GM23248 (cell line): ENCODE measurements around the gene POFUT2. TPM values are rescaled to one million over a fixed set of nuclear protein-coding genes. Genes with fewer than 3 reads are reported as not detected.

Experiments
- DNase-seq: peaks from one replicate; pipeline ENCODE4 v3.0.0-alpha.2; 2015
- H2AFZ ChIP-seq: fragments of 200-600 bp; sonication (generic); 2 replicates; pipeline ENCODE4 v1.6.1; 2016; ENCODE audit warnings: antibody characterized with exemption
- H3F3A ChIP-seq: fragments of 200-600 bp; sonication (generic); 2 replicates; pipeline ENCODE4 v1.6.1; 2016; ENCODE audit warnings: mild to moderate bottlenecking, antibody characterized with exemption, mixed run types; ENCODE audit not compliant: insufficient read depth
- H3K27ac ChIP-seq: fragments of 200-600 bp; sonication (generic); 2 replicates; pipeline ENCODE4 v1.5.1; 2016; ENCODE audit warnings: mild to moderate bottlenecking
- H3K27me3 ChIP-seq: fragments of 200-600 bp; sonication (generic); replicated peaks from 2 replicates; pipeline ENCODE4 v1.6.1; 2016; ENCODE audit warnings: mild to moderate bottlenecking; ENCODE audit not compliant: insufficient read depth
- H3K36me3 ChIP-seq: fragments of 200-600 bp; sonication (generic); 2 replicates; pipeline ENCODE4 v1.6.1; 2016; ENCODE audit warnings: low read depth, mild to moderate bottlenecking
- H3K4me1 ChIP-seq: fragments of 200-600 bp; sonication (generic); 2 replicates; pipeline ENCODE4 v1.6.1; 2016; ENCODE audit warnings: mild to moderate bottlenecking; ENCODE audit not compliant: insufficient read depth
- H3K4me2 ChIP-seq: fragments of 200-600 bp; sonication (generic); one replicate; pipeline ENCODE4 v1.6.1; 2016; ENCODE audit warnings: mild to moderate bottlenecking; ENCODE audit not compliant: unreplicated experiment
- H3K4me3 ChIP-seq: fragments of 200-600 bp; sonication (generic); 2 replicates; pipeline ENCODE4 v1.5.1; 2016; ENCODE audit warnings: mild to moderate bottlenecking
- H3K79me2 ChIP-seq: fragments of 200-600 bp; sonication (generic); 2 replicates; pipeline ENCODE4 v1.6.1; 2016; ENCODE audit warnings: mild to moderate bottlenecking; ENCODE audit not compliant: insufficient read depth
- H3K9ac ChIP-seq: fragments of 200-600 bp; sonication (generic); 2 replicates; pipeline ENCODE4 v1.6.1; 2016; ENCODE audit warnings: mild to moderate bottlenecking
- H3K9me2 ChIP-seq: fragments of 200-600 bp; sonication (generic); 2 replicates; pipeline ENCODE4 v1.6.1; 2016; ENCODE audit warnings: mixed run types, mild to moderate bottlenecking, moderate library complexity; ENCODE audit not compliant: insufficient read depth
- H3K9me3 ChIP-seq: fragments of 200-600 bp; sonication (generic); one replicate; pipeline ENCODE4 v1.6.1; 2017; ENCODE audit warnings: low read depth
- H4K20me1 ChIP-seq: fragments of 200-600 bp; sonication (generic); 2 replicates; pipeline ENCODE4 v1.6.0; 2016; ENCODE audit not compliant: insufficient read depth
- EZH2 ChIP-seq: fragments of 200-600 bp; sonication (generic); IDR thresholded peaks from 2 replicates; pipeline ENCODE4 v1.6.1; 2018; ENCODE audit warnings: antibody characterized with exemption, mild to moderate bottlenecking; ENCODE audit not compliant: insufficient read depth, poor library complexity, severe bottlenecking
- EZH2phosphoT487 ChIP-seq: fragments of 200-600 bp; sonication (generic); IDR thresholded peaks from 2 replicates; pipeline ENCODE4 v1.6.1; 2018; ENCODE audit warnings: antibody characterized with exemption, moderate library complexity, mild to moderate bottlenecking, low read depth; ENCODE audit not compliant: insufficient read depth
- WGBS, 2 experiments: methylation state at CpG; one replicate each; pipeline ENCODE4 v1.1.6; 2015 to 2017; ENCODE audit warnings: low lambda C conversion rate in 2 of 2, low coverage in 1 of 2; ENCODE audit errors: missing lambda C conversion rate in 2 of 2; 5-methylcytosine and 5-hydroxymethylcytosine counted together
- in situ Hi-C: fragments of 300-500 bp; cut with MboI; formaldehyde crosslinking; loops from 2 replicates; pipeline ENCODE4 v1.15.0; 2020
- polyA plus RNA-seq: library from polyadenylated mRNA; unstranded; fragments of >200 nt; fragmentation: Nextera tagmentation; extraction: Ambion mirVana; gene quantifications from 2 replicates; pipeline ENCODE4 v1.2.1, GENCODE V29; 2016
- total RNA-seq: library from RNA; depleted of rRNA; stranded (reverse); fragments of >200 nt; shearing (Covaris generic); gene quantifications from 2 replicates; pipeline ENCODE4 v1.2.3, GENCODE V29; 2014

POFUT2 gene
- total and polyA plus RNA-seq, 2 experiments from 2014 or later, result 30.1 to 48.2 TPM

DNA sequence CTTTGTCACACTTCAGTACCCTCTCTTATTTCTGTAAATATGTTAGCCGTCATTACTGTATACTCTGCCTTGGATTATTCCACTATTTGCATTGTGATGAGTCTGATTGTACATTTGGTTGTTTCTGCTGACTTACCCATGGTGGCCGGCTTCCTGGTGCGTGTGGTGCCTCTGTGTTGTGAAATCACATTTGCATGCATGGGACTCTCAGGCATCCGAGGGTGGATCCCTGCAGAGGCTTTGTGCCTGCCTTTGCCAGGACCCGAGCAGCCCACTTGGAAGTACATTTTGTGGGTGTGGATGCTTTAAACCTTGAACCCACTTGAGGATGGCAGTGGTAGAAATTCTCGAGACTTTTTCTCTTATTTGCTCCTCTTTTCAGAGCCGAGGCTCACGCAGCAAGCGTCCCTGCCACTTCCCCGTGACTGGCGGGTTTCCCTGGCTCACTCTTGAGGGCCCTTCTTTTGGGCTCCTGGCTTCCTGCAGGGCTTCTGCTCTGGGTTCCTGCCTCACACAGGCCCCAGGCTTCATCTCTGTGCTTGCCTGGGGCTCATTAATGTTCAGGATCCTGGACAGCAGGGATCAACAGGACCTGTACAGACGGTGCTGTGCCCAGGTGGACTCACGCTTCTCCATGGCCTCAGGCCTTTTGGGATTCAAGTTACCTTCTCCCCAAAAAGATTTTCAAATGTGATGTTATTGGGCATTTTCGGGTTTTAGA is 36.6 kb downstream of the POFUT2 start:
- 77 to 78% methylated on average over 14 of the region's 14 CpGs for WGBS, 2 experiments
- H3K27me3 ChIP-seq, result peaks cover 5% of the 10 kb centered on the region; the same call in 1 of the 2 replicates
- H3K9ac ChIP-seq, result no peak overlapping the region
- in situ Hi-C loops, result no loop called here
- H3K9me3 ChIP-seq, result no peaks in the 10 kb centered on the region
- H4K20me1 ChIP-seq, result no peaks in the 10 kb centered on the region
- no peaks in the 10 kb centered on the region for H3K36me3 ChIP-seq
- H3K9me2 ChIP-seq, result no peaks in the 10 kb centered on the region
- H3K4me1 ChIP-seq, result peaks cover 8% of the 10 kb centered on the region
- H3K4me3 ChIP-seq, result no peak overlapping the region
- H3K79me2 ChIP-seq, result no peaks in the 10 kb centered on the region
- H3K27ac ChIP-seq, result no peak overlapping the region
- H3F3A ChIP-seq, result no peaks in the 10 kb centered on the region
- no peak overlapping the region for H2AFZ ChIP-seq
- DNase-seq, result no peak
- no peak overlapping the region for H3K4me2 ChIP-seq
- TF ChIP-seq EZH2phosphoT487 (no peak), EZH2 (no peak)

DNA sequence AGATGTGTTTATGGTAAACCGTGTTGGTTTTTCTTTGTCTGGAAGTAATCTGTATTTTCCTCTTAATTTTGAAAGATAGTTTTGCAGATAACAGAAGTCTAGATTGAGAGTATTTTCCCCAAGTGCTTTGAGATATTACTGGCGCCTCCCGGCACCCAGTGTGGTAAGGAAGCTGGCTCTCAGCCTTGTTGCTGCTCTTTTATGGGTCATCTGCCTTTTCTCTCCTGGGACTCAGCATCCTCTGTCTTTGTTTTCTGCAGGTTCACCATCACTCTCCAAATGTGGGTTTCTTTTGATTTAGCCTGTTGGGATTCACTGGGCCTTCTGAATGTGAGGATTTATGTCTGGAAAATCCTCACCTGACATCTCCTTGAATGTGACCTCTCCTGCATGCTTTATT is 37.4 kb downstream of the POFUT2 start:
- H3K4me1 ChIP-seq, result peaks cover 8% of the 10 kb centered on the region
- no peak overlapping the region for H3K27ac ChIP-seq
- in situ Hi-C loops, result no loop called here
- no peaks in the 10 kb centered on the region for H3K9me3 ChIP-seq
- H2AFZ ChIP-seq, result no peak overlapping the region
- H3K9ac ChIP-seq, result no peak overlapping the region
- 96 to 97% methylated on average over 3 of the region's 3 CpGs for WGBS, 2 experiments
- H3K9me2 ChIP-seq, result no peaks in the 10 kb centered on the region
- no peak for DNase-seq
- H4K20me1 ChIP-seq, result no peaks in the 10 kb centered on the region
- no peak overlapping the region for H3K4me2 ChIP-seq
- no peaks in the 10 kb centered on the region for H3K79me2 ChIP-seq
- no peak for TF ChIP-seq EZH2phosphoT487
- no peak for TF ChIP-seq EZH2
- H3K36me3 ChIP-seq, result no peaks in the 10 kb centered on the region
- H3F3A ChIP-seq, result no peaks in the 10 kb centered on the region
- H3K4me3 ChIP-seq, result no peak overlapping the region
- H3K27me3 ChIP-seq, result peaks cover 5% of the 10 kb centered on the region; the same call in 1 of the 2 replicates

DNA sequence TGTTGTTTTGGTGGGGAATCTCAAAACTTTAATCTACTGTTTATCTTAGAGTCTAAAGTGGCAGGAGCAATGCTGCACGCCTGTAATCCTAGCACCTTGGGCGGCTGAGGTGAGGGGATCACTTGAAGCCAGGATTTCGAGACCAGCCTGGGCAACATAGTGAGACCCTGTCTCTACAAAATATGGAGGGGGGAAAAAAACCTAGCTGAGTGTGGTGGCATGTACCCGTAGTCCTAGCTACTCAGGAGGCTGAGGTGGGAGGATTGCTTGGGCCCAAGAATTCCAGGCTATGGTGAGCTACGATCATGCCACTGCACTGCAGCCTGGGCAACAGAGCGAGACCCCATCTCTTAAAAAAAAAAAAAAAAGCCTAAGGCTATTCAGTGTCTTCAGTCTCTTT is 38.1 kb downstream of the POFUT2 start:
- no peaks in the 10 kb centered on the region for H3K36me3 ChIP-seq
- in situ Hi-C loops, result no loop called here
- no peak overlapping the region for H3K27ac ChIP-seq
- H3K4me3 ChIP-seq, result no peak overlapping the region
- H3K4me2 ChIP-seq, result no peak overlapping the region
- no peak for DNase-seq
- TF ChIP-seq EZH2 (no peak), EZH2phosphoT487 (no peak)
- H3K27me3 ChIP-seq, result peaks cover 4% of the 10 kb centered on the region; the same call in 1 of the 2 replicates
- H3K9me3 ChIP-seq, result no peaks in the 10 kb centered on the region
- no peaks in the 10 kb centered on the region for H4K20me1 ChIP-seq
- WGBS, 2 experiments, result 93 to 97% methylated on average over 6 of the region's 6 CpGs
- H3K4me1 ChIP-seq, result peaks cover 8% of the 10 kb centered on the region
- no peaks in the 10 kb centered on the region for H3F3A ChIP-seq
- H3K9me2 ChIP-seq, result no peaks in the 10 kb centered on the region
- H3K79me2 ChIP-seq, result no peaks in the 10 kb centered on the region
- H3K9ac ChIP-seq, result no peak overlapping the region
- H2AFZ ChIP-seq, result no peak overlapping the region

DNA sequence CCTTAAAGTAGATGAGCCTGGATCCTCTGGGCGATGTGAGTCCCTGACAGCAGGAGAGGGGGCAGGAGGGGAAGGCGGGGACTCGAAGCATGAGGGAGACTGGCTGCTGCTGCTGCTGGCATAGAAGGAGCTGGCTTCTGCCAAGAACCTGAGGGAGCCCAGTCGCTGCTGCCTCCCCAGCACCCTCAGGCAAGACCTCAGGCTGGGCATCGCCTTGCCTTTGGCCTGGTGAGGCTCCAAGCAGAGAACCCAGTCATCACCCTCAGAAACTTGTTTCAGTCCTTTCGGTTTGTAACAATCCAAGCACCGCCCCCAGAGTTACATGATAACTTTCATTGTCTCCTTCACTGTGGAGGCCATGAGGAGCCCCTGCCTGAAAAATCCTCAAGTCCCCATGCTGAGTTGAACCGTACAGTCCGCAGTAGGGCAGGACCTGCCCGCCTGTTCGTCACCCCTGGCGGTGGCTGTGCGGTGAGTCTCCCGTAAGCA is 38.8 kb downstream of the POFUT2 start:
- H2AFZ ChIP-seq, result peak overlapping the region; percentile 73
- no peaks in the 10 kb centered on the region for H3F3A ChIP-seq
- in situ Hi-C loops, result no loop called here
- H3K9me2 ChIP-seq, result no peaks in the 10 kb centered on the region
- no peaks in the 10 kb centered on the region for H3K27me3 ChIP-seq
- H4K20me1 ChIP-seq, result no peaks in the 10 kb centered on the region
- no peaks in the 10 kb centered on the region for H3K9me3 ChIP-seq
- peak overlapping the region; percentile 73 for H3K4me2 ChIP-seq
- H3K36me3 ChIP-seq, result no peaks in the 10 kb centered on the region
- 37 to 41% methylated on average over 14 of the region's 14 CpGs for WGBS, 2 experiments
- peak overlapping the region; percentile 60 for H3K4me3 ChIP-seq
- TF ChIP-seq EZH2phosphoT487 (no peak), EZH2 (no peak)
- H3K27ac ChIP-seq, result no peak overlapping the region
- H3K4me1 ChIP-seq, result peaks cover 8% of the 10 kb centered on the region
- peak; percentile 73 for DNase-seq
- peak overlapping the region; percentile 29; the same call in 1 of the 2 replicates for H3K9ac ChIP-seq
- no peaks in the 10 kb centered on the region for H3K79me2 ChIP-seq
